ENCODE data around the gene ZNF638.

DNA sequence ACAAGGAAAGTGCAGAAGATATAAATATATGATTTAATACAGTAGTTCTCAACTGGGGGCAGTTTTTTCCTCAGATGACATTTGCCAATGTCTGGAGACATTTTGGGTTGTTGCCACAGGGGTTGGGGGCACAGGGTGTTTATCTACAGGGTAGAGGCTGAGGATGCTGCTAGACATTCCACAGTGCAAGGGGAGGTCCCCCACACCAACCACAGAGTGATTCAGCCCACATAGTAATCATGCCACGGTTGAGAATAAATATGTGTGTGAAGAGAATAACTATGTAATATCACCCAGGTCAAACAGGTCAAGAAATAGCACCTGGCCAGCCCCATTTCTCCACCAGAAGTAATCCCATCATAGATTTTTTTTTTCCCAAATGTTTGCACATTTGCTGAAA is 139.7 kb downstream of the ZNF638 start:
- no peak for TF ChIP-seq SP3 (tag by site-specific recombination; IDR thresholded peaks at IDR 0.05)
- no peak for TF ChIP-seq GLIS2 (tag by site-specific recombination; IDR thresholded peaks at IDR 0.05)
- TF ChIP-seq, protein P1, sequence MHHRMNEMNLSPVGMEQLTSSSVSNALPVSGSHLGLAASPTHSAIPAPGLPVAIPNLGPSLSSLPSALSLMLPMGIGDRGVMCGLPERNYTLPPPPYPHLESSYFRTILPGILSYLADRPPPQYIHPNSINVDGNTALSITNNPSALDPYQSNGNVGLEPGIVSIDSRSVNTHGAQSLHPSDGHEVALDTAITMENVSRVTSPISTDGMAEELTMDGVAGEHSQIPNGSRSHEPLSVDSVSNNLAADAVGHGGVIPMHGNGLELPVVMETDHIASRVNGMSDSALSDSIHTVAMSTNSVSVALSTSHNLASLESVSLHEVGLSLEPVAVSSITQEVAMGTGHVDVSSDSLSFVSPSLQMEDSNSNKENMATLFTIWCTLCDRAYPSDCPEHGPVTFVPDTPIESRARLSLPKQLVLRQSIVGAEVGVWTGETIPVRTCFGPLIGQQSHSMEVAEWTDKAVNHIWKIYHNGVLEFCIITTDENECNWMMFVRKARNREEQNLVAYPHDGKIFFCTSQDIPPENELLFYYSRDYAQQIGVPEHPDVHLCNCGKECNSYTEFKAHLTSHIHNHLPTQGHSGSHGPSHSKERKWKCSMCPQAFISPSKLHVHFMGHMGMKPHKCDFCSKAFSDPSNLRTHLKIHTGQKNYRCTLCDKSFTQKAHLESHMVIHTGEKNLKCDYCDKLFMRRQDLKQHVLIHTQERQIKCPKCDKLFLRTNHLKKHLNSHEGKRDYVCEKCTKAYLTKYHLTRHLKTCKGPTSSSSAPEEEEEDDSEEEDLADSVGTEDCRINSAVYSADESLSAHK (tag by site-specific recombination; IDR thresholded peaks at IDR 0.05), result no peak
- no peak for TF ChIP-seq REST (tag by site-specific recombination; IDR thresholded peaks at IDR 0.05)
- TF ChIP-seq YY1 (tag by site-specific recombination; IDR thresholded peaks at IDR 0.05), result no peak
- no peak for TF ChIP-seq ZNF521 (tag by site-specific recombination; IDR thresholded peaks at IDR 0.05)
- TF ChIP-seq ZEB2 (tag by site-specific recombination; IDR thresholded peaks at IDR 0.05), result no peak
- TF ChIP-seq ATF2 (tag by site-specific recombination; IDR thresholded peaks at IDR 0.05; ENCODE audit: low read depth), result no peak
- TF ChIP-seq ZNF677 (tag by site-specific recombination; IDR thresholded peaks at IDR 0.05), result no peak
- TF ChIP-seq, protein P2, sequence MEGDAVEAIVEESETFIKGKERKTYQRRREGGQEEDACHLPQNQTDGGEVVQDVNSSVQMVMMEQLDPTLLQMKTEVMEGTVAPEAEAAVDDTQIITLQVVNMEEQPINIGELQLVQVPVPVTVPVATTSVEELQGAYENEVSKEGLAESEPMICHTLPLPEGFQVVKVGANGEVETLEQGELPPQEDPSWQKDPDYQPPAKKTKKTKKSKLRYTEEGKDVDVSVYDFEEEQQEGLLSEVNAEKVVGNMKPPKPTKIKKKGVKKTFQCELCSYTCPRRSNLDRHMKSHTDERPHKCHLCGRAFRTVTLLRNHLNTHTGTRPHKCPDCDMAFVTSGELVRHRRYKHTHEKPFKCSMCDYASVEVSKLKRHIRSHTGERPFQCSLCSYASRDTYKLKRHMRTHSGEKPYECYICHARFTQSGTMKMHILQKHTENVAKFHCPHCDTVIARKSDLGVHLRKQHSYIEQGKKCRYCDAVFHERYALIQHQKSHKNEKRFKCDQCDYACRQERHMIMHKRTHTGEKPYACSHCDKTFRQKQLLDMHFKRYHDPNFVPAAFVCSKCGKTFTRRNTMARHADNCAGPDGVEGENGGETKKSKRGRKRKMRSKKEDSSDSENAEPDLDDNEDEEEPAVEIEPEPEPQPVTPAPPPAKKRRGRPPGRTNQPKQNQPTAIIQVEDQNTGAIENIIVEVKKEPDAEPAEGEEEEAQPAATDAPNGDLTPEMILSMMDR (tag by site-specific recombination; IDR thresholded peaks at IDR 0.05), result no peak
- no peak for TF ChIP-seq ZNF792 (tag by site-specific recombination; IDR thresholded peaks at IDR 0.05)
